Ovary (tissue), 1 donor: Measurements from ENCODE around the gene PPP2R1A.

Experiments used
- EP300 ChIP-seq: sonication (generic); formaldehyde crosslinking; IDR thresholded peaks from one replicate; pipeline ENCODE4 v1.6.1; 2017; ENCODE audit warnings: antibody characterized with exemption
- POLR2A ChIP-seq: fragments of 450-650 bp; IDR thresholded peaks from one replicate; pipeline ENCODE4 v1.6.1; 2017; ENCODE audit warnings: antibody characterized with exemption, mild to moderate bottlenecking, moderate library complexity

DNA sequence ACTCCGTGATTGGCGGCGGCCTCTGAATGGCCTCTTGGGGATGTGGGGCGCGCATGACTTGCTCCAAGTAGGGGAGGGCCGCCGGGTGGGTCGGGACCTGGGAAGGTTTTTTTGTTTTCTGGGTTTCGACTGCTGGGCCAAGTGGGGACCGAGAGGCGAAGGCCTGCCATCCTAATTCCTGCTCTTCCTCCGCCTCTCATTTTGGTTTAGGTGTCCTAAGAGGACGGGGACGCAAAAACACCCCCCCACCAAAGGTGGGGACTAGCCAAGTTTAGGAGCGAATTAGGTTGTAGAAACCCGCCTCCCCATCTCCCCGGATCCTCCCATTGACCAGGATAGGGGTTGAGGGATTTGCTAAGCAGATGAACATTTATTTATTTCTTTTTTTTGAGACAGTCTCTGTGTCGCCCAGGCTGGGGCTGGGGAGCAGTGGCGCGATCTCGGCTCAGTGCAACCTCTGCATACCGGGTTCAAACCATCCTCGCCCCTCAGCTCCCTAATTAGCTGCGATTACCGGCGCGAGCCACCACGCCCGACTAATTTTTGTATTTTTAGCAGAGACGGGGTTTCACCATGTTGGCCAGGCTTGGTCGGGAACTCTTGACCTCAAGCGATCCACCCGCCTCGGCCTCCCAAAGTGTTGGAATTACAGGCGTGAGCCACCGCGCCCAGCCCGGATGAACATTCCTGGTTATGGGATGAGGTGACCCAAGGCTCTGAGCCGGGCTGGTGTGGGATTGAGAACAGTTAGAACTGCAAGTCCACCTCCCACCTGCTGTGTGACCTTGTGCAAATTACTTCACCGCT, 838 bp downstream of the PPP2R1A start:
- TF ChIP-seq EP300 (no peak), POLR2A (no peak)
